Fibroblast of upper back skin (primary cell): ENCODE data around the gene SECISBP2.
"Not testable (repeated sequence)": the region's sequence is repeated elsewhere in the genome, so short reads cannot be mapped to it uniquely, and the experiment has no call there.

Experiments
- DNase-seq: peaks from one replicate; pipeline ENCODE4 v3.0.0-alpha.2; 2013

The SECISBP2 gene

DNA sequence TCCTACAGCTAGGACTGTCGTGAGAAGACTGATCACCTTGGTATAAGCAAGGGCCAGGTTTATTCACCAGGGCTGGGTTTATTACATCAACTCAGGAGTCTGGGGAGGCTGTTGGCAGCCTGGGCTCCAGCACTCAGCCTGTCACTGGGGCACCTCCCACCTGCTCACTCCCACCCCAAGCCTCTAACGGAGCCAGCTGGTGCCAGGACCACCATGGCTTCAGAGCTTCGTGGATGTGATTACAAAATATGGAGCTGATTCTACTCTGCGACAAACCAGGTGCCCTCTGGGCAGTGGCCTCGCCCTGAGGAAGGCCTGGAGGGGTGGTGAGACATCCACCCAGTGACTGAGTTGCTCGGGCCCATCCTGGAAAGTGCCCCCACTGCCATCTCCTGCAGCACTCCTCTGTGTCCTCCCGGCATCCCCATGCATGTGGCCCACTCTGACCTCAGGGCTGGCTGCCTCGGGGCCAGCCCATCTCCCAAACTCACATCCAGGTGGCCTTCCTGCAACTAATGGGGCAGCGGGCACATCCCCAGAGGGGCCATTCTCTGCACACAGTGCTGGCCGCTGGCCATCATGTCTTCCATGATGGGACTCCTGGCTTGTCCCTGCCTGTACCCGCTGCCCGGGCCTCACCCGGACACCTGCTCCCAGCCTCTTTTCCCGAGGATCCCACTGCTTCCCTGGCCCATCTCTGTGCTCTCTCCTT is 49.6 kb downstream of the SECISBP2 start:
- DNase-seq: no peak

DNA sequence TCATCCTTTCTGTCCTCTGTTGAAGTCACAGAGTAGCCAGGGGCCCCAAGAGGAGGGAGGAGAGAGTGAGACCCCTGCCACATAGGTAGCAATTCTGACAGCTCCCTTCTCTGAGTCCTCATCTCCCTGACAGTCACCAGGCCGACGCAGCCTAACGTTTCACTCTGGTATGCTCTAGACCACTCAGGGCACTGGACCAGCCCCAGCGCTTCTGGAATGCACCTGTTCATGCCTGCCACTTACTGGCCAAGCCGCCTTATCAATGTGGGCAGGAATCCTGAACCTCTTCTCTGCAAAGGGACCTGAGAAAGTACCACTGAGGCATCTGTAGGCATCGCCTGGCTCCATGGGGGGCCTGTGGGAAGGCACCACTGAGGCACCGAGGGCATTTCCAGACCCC is 50.2 kb downstream of the SECISBP2 start:
- no peak for DNase-seq

DNA sequence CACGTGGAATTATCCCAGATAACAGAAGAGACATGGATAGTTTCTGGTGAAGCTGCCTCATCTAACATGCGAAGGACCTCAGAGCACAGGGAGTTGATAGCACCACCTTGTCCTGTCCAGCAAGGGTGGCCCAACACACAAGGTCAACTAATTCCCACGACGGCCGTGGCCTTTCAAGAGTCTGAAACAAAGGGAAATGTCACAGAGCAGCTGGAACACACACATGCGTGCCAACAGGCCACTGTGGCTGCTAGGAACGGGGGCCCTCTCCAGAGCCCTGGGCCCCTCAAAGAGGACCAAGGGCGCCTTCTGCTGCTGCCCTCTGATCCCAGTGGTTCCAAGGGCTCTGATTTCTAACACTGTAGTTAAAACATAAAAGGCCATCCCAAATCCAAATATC is 50.7 kb downstream of the SECISBP2 start:
- DNase-seq: no peak

DNA sequence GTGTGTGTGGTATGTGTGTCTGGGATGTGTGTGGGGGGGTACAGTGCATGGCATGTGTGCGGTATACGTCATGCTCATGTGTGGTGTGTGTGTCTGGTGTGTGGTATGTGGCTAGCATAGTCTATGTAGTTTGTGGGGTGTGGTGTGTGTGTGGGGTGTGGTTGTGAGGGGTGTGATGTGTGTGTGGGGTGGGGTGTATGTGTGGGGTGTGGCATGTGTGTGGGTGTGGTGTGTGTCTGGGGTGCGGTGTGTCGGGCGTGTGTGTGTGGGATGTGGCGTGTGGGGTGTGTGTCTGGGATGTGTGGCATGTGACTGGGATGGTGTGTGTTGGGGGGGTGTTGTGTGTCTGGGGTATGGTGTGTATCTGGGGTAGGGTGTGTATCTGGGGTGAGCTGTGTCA is 52.3 kb downstream of the SECISBP2 start:
- DNase-seq: no peak

DNA sequence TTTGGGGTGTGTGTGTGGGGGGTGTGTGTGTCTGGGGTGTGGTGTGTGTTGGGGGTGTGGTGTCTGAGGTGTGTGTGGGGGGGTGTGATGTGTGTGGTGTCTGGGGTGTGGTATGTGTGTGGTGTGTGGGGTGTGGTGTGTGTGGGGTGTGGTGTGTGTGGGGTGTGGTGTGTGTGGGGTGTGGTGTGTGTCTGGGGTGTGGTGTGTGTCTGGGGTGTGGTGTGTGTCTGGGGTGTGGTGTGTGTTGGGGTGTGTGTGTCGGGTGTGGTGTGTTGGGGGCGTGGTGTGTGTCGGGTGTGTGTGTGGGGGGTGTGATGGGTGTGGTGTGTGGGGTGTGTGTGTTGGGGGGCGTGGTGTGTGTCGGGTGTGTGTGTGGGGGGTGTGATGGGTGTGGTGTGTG is 53.5 kb downstream of the SECISBP2 start:
- DNase-seq: not testable (repeated sequence)

DNA sequence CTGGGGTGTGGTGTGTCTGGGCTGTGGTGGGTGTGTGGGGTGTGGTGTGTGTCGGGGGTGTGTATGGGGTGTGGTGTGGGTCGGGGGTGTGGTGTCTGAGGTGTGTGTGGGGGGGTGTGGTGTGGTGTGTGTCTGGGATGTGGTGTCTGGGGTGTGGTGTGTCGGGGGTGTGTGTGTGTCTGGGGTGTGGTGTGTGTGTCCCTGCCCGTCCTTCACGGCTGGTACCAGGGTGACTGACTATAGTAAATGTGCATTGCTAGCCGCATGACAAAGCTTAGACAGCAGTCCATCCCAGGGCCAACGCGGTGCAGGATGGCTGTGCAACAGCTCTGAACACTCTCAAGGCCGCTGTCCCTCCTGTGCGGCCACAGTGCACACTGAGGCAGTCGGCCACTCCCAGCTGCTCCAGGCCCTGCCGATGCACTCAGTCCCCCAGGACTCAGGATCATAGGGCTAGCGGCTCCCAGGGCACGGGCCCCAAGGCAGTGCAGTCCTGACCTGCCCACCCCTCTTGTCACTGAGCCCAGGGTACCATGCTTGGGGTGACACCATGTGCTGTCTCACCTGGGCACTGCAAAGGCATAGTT is 54.0 kb downstream of the SECISBP2 start:
- DNase-seq: no peak

DNA sequence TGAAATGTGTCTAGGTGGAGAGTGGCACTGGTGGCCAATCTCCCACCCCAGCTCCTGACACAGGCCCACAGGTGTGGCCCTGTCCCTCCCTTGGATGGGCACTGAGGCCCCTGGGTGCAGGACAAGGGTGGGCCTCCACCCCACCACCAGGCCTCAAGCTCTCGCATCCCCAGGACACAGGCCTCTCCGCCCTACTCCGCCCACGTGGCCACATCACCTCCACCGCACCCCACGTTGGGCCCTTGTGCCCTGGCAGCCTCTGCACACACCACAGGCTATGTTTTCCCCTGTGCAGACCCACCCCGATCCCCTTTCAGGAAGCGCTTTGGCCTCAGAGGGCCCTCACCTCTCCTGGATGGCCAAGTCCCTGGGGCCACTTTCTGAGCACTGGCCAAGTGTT is 54.7 kb downstream of the SECISBP2 start:
- DNase-seq: no peak

DNA sequence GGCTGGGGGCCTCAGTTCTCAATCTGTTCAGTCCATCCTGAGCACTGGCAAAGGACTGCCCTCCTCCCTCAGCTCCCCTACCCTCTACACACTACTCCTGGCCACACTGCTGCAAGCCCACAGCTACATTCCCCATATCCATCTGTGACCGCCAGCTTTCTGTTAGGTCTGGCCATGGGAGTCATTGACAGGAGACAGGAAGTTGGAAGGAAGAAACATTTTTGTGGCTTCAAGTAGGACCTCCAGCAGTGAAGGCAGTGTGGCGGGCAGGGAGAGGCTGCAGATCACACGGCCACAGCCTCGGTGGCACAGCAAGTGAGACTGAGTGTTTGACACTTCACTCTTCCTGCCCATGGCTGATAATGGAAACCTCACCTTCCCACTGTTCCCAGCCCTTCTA is 55.9 kb downstream of the SECISBP2 start:
- DNase-seq: peak; percentile 82

DNA sequence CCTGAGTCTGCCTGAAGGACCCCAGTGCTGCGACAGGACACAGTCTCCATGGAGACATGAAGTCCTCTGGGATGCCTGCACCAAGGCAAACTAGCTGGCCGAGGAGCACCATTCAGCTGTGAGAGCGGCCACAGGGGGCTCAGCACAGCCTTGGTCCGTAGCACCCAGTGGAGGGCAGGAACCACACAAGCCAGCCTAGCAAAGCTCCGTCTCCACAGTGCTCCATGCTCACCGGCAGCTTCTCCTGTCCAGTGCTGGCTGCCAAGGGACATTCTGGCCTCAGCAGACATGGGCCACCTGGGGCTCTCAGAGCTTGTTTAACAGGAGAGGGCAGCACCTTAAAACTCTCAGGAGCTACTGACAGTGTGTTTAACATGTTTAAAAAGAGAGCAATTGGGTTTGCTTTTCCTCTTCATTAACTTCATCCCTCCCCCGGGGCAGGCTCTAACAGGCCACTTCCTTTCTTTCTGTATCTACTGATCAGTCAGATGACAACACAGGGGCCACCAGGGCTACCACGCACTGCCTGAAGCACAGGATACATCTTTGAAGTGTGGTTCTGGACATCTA is 57.0 kb downstream of the SECISBP2 start:
- DNase-seq: no peak

DNA sequence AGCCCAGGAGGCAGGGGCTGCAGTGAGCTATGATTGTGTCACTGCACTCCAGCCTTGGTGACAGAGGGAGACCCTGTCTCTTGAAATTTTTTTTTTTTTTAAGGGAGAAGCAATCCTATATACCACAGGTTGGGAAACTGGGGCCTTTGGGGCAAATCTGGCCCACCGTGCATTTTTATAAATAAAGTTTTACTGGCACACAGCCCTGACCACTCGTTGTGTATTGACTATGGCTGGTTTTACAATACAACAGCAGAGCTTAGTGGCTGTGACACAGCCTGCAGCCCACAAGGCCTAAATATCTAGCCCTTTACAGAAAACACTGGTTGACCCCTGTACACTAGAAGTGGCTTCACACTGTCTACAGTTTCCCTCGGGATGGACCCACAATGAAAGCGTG is 58.0 kb downstream of the SECISBP2 start:
- no peak for DNase-seq

DNA sequence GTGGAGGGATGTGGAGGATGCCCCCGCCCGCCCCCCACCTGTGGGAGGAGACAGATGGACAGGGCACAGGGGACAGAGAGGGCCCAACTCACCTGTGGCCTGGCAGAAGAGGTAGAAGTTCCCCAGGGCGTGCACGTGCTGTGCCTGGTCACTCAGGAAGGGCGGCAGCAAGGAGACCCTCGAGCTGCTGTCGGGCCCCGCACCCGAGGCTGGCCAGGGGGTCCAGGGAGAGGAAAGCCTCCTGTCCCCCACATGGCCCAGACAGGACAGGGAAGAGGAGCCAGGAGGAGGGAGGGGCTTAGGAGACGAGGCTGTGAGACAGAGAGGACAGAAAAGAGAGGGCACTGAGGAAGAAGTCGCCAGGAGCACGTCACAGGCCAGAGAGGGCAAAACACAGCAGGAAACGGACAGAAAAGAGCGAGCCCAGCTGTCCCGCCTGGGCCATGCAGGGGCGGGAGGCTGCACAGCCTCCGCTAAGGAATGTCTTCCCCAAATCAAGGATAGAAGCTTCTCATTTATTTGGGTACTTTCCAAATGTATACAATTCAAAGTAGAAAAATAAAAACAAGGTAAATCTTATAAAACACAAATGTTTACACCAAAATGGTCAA is 58.5 kb downstream of the SECISBP2 start:
- no peak for DNase-seq

DNA sequence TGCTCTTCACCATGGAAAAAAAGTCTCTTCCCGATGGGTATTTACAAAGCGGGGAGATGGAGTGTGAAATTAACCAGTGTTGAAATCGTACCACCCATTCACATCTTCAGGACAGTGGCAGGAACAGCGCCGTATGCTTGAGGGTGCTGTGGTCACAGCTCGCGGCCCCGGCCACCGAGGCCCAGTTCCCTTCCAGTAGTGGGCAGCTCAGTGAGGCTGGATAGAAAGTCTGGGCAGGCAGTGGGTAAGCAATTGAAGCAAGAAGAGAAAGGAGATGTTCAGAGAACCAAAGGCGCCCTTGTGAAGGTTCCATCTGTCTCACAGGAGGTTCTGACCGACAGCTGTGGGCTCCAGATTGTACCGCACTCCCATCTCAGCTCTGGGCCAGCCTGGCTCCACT is 59.1 kb downstream of the SECISBP2 start:
- DNase-seq: no peak

DNA sequence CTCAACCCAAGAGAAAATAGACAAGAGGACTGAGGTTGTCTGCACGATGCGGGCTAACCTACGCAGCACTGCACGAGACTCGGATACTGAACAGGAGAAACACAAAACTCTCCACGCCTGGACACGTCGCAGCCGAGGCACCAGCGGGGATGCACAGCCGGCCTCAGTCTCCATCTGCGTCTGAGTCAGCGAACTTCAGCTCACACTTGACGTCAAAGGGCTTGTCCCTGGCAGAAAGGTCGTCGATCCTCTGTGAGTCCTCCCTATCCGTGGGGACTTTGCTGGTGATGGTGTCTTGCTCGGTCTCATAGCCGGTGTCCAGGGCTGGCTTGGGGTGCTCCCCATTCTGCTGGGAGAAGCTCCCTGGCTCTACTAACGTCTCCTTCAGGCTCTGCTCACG is 60.2 kb downstream of the SECISBP2 start:
- DNase-seq: no peak

DNA sequence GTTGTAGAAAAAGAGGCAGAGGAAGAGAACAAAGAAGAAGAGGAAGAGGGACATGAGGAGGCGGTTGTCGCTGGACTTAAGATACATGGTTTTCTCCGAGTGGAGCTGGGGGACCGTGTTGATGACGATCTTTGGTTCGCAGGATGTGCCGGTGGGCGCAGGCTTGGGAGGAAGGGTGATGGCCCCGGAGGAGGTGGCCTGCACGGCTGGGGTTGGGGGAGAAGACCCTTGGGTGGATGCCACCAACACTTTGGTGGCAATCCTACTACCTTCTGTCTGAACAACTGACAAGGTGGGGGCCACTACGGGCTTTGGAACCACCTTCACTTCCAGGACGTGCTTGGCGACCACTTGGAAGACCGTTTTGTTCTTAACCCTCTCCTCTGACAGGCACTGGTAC is 60.7 kb downstream of the SECISBP2 start:
- DNase-seq: no peak

DNA sequence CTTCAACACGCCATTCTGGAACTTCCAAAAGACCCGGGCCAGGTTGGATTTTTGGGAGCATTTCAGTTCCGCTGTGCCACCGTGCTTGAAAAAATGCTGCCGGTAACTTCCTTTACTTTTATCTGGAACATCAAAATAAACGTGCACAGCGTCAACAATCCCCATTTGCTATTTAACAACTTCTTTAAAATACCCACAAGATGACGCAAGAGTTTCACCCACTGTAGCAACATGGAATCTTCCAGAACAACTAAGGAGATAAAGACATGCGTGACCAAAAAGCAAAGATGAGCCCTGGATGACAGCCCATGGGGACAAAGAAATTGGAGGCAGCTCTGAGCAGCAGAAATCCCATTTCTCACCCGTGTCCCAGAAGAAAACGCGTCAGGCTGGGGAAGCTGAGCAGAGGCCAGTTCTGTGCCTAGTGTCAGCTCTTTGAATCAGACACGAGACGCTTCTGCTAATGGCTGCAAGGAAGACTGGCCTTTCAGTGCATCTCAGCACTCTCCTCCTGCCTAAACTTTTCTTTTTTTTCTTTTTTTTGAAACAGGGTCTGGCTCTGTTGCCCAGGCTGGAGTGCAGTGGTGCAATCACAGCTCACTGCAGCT is 61.3 kb downstream of the SECISBP2 start:
- no peak for DNase-seq

DNA sequence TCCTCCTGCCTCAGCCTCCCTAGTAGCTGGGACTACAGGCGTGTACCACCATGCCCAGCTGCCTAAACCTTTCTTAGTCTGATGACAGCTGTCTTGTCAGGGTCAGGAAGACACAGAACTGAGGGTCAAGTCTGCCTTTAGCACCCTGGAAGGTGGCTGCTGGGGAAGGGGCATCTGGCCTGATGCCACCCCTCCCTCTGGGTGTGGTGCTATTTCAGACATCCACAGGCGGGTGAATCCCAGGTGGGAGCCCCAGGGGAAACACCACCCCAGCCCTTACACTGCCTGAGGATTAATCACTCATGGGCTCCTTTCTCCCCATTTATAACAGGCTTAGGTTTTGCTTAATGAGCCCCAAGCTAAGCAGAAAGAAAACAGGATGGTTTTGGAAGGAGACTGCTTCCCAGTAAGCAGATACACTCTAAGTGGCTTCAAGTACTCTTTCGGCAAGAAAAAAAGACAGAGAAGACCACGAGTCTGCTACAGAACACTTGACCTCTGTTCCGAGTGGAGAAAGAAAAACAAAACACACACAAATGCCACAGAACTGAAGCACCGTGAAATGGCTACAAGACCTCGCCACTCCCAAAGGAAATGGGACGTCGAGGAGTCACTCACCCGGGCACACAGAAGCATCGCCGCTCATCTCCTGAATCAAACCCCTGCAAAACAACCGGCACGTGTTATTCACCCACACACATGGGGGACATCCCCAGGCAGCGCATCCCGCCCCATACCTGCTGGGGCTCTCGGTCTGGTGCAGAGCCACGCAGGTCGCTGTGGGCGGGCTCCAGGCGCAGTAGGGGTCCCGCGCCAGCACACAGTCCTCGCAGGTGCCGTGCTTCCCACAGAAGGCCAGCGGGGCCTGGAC is 62.4 kb downstream of the SECISBP2 start:
- no peak for DNase-seq

DNA sequence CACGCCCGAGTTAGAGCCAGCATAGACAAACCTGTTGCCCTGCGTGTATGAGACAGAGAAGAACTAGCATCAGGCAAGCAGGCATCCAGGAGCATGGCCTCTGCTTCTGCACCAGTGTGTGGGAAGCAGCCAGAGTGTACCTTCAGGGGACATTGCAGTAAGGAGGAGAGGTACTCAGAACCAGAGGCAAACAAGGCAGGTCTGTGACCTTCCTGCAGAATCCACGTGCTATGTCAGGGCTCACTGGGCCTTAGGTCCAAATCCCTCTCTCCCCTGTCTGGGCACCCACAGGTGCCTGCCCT is 63.0 kb downstream of the SECISBP2 start:
- DNase-seq: no peak

DNA sequence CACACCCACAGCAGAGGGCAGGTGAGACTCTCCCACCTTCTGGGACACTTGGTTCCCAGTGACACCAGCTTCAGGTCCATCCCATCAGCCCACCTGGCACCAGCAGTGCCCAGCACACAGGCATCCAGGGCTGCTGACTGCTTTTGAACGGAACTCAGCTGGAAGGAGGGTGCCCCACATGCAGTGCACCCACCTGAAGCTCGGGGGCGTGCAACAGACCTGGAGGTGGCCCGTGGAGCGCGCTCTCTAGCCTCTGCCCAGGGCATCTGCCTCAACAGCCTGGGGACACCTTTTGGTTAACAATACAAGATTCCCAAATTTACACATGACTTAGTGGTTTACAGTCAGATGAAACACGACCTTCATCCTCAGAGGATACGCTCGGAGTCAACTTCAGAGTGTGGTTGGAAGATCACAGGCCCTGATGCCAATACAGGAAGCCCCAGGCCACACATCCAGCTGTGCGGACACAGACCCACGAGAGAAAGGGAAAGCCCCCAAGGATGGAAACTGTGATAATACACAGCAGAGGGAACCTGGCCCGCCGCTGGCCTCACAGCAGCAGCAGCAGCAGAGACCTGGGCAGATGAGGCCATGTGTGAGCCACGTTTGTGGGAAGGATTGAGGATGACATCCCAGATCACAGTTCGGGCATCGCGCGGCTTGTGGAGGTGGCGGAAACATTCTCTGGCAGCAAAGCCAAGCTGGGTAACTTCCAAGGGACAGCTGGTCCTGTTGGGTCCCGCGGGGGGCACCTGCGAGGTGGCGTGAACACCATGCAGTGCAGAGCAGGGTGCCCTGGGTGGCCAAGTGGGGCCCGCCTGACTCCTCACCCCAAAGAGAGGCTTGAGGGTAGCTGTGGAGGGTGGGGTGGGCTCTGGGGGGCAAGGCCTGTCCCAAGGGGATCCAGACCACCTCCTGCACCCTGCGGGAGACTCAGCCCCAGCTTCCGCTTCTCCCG is 64.0 kb downstream of the SECISBP2 start:
- DNase-seq: no peak

DNA sequence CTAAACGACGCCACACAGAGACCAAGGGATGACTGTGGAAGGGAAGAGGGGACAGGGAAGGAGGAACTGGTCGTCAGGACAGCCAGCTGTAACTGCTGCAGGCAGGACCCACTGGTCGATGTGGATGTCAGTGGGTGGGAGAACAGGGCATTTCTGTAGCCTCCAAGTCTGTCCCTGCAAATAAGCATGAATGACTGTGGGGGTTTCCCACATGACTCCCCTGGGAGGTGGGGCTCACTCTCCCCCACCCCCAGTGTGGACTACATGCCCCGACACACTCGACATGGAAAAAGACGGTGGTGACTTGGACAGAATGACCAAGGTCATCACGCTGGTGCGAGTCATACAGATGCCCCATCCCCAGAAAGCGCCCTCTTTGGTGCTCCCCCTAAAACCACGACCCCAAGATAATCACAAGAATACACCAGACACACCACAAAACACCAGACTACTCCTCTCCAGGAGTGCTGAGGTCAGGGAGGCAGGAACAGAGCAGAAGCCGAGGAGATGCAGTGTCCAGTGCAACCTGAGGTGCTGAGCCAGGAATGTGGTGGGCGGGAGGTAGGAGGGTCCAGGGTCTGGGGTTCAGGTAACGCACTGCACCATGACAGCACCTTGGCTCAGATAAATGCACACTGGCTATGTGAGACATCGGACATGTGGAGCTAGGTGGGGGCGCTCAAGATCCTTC is 64.9 kb downstream of the SECISBP2 start:
- DNase-seq: no peak

DNA sequence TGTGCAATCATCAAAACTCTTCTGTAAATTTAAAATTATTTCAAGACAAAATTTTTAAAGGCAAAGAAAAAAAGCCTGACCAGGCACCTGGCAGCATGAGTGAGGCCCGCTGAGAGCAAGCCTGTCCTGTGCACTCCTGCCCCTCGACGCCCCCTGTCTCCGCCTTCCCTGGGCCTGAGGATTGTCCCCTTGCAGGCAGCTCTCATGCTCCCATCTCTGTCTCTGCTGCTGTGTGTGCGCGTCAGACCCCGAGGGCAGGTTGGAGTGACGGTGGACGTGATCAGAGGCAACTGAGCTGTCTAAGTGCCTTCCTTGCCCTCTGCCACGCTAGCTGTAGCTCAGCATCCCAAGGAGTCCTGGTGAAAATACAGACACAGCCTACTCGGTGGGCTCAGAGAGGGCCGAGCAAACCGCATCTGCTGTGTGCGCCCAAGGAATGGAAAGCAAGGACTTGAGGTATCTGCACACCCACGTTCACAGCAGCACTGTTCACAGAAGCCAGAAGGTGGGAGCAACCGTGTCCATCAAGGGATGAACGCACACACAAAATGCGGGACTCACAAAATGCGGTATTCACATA is 65.5 kb downstream of the SECISBP2 start:
- DNase-seq: no peak

DNA sequence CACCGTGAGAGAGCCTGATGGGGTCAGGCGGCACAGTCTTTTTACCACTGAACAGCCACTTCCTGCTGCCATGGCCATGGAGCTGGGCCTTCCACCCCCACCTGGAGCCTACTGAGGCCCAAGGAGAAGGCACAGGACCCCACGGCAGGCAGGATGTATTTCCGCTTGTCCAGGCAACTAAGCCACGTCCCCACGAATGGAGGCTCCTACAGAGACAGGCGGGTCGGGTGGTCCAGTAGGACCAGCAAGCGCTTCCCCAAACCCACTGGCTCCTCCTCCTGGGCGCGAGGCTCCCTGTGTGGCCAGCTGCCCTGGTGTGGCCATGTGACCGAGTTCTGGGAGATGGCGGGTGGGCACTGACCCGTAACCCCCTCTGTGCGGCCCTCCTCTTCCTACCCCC is 66.5 kb downstream of the SECISBP2 start:
- DNase-seq: no peak
